HuH-7.5 (cell line): Measurements from ENCODE around the gene WIPF2.

Experiments
- DNase-seq: peaks from one replicate; pipeline ENCODE4 v3.0.0; 2011; ENCODE audit warnings: low spot score

Gene WIPF2

DNA sequence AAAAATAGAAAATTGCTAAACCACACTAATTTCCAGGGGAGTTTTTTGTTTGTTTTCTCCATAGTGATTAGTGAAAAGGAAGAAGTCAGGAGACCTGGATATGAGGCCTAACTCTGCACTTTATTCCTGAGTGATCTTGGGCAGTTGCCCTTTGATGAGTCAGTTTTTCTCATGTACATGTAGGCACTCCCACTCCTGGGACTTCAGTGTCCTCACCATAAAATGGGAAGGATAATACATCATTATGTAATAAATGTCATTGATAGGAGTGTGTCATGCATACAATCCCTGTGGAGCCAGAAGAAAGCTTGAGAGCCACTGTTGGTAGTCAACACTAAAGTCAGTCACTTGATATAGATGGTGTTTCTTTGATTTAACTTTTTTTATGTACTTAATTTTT lies 32.5 kb downstream of the WIPF2 start:
- DNase-seq = no peak

- DNase-seq = no peak
Observed at GRCh38 chr17:40253565-40253964, 34.5 kb downstream of the WIPF2 start.

DNA sequence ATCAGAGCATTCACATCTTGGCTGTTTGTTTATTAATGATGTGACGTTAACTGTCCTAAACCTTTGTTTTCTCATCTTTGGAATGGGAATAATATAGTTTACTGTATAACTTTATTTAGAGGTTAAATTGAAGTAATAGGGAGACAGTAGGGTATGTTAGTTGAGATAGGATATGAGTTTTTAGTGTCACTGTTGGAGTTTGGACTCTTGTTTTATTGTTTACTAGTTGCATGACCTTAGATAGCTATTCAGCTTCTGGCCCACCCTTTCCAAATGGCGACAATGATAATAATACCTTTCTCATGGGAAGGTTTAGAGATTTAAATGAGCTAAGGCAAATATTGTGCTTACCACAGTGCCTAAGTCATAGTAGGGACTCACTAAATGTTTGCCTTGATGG lies 40.4 kb downstream of the WIPF2 start:
- DNase-seq = no peak

DNA sequence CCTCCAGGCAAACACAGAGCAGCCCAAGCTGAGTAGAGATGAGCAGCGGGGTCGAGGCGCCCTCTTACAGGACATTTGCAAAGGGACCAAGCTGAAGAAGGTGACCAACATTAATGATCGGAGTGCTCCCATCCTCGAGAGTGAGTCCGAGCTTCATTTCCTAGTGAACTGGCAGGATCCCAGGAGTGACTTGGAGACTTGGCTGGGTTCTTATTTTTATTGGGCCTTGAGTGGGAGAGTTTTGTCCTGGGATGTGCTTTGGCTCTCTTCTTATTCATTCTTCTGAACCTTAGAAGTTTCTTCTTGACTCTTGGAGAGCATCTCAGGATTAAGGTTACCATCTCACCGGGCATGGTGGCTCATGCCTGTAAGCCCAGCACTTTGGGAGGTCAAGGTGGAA lies 41.4 kb downstream of the WIPF2 start:
- DNase-seq = no peak

DNA sequence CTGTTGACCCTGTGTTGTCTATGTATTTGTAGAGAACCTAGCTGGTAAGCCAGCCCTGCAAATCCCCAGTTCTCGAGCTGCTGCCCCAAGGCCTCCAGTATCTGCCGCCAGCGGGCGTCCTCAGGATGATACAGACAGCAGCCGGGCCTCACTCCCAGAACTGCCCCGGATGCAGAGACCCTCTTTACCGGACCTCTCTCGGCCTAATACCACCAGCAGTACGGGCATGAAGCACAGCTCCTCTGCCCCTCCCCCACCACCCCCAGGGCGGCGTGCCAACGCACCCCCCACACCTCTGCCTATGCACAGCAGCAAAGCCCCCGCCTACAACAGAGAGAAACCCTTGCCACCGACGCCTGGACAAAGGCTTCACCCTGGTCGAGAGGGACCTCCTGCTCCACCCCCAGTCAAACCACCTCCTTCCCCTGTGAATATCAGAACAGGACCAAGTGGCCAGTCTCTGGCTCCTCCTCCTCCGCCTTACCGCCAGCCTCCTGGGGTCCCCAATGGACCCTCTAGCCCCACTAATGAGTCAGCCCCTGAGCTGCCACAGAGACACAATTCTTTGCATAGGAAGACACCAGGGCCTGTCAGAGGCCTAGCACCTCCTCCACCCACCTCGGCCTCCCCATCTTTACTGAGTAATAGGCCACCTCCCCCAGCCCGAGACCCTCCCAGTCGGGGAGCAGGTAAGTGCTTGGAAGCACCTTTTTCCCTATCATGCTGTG lies 45.5 kb downstream of the WIPF2 start:
- DNase-seq = no peak

DNA sequence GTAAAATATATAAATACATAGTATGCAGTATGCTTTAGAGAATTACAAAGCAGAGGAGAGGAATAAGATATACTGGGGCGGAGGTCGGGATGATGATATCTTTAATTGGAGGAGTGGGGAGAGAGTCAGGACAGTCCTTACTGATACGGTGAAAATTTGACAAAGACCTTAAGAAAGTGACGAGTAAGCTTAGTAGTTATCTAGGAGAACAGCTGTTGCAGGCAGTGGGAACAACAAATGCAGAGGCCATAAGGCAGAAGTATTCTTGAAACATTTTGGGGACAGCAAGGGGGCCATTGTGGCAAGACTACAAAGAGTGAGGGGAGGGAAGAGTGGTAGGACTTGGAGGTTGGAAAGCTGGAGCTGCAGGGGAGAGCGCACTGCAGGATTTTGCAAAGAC lies 46.2 kb downstream of the WIPF2 start:
- DNase-seq = no peak

DNA sequence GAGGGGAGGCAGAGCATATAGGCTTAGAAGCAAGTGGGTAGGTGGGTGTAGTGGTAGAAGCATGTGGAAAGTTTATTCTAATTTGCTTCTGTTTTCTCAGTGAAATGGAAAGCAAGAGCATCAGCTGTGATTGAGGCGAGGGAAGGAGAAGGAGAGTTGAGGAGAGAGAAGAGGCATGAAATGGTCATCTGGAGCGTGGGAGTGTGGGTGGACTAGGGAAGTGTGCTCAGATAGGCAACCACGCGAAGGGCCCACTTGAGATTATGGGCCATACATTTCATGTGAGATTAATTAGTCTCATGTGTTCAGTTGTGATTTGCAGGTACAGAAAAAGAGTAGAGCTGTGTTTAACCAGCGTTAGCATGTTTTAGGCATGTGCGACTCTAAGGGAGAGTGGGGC lies 47.8 kb downstream of the WIPF2 start:
- DNase-seq = no peak

DNA sequence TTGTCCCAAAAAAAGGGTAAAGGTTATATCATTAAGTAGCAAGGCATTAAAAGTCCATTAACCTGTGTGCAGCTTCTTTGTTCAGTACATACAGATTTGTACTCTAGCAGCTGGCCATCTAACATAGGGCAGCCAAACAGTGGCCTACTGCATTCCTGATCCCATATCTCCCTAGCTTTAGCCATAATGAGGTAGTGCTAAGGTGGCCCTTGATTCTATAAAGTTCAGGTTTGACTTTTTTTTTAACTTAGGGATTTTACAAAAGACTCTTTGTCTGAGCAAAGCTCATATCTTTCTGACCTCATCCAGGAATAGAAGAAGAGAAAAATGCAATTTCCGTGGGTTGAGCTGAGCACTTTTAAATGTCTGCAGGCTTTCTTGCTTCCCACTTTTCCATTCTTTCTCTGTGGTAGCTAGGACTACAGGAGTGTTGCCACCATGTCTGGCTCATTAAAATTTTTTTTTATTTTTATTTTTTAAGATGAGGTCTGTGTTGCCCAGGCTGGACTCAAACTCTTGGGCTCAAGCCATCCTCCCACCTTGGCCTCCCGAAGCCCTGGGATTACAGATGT lies 49.1 kb downstream of the WIPF2 start:
- no peak for DNase-seq

- DNase-seq = no peak
Observed at GRCh38 chr17:40278414-40278813, 59.3 kb downstream of the WIPF2 start.

DNA sequence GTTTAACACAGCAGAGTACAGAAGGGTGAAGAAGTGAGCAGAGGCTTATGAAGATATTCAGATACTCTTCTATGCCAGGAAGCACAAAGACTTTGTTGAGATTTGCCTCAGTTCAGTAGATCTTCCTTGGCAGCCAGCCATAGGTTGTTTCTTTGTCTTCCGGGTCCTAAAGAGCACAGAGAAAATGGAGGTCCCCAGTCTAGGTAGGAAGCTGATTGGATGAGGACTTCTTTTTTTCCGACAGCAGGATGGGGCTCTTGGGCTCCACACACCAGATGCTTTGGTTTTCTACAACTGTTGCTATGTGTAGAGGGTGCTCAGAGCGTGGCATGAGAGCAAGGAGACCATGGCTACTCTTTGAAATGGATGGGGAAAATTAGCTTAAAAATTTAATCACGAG lies 60.3 kb downstream of the WIPF2 start:
- no peak for DNase-seq

DNA sequence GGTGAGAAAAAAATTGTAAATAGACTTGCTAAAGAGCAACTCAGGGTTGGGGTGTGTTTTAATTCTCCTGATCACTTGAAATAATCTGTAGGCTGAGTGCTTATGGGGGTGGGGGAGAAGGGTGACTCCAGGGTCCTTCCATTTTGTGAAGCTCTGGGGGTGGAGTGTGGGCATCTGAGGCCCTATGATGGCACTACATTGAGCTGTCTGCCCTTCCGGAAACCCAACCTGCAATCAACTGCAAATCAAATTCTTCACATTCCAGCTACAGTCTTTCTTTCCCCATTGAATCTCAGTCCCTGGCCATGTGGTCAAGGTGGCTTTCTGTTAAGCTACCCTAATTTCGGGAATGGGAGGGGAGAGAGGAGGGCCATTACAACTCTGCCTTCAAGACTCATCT lies 62.6 kb downstream of the WIPF2 start:
- DNase-seq = no peak

GRCh38 chr17:40283662-40284061 lies 64.6 kb downstream of the WIPF2 start:
- DNase-seq = no peak

DNA sequence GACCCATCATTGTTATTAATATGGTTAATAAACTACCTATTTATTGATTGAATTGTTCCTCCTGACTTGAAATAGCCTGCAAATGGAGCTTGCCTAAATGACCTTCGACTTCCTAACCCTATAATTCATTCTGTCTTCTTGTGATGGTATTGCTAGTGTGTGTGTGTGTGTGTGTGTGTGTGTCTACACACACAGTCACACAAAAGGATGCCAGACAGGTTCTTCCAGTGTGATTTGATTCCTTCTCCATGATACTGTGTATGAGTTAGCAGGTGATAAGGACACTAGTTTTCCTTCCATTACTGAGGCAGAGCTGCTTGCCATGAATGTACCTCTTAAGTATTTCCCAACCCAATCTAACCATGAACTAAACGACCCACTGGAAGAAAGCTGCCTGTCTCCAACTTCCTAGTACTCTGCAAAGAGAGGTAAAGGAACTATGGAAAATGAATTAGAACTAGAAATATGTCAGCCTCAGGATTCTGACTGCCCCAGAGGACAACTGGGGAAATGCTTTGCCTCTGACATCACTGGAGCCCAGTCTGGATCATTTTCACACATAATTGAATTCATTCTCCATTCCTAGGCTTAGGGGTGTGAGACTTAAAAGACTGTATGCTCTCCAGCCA lies 65.1 kb downstream of the WIPF2 start:
- no peak for DNase-seq

DNA sequence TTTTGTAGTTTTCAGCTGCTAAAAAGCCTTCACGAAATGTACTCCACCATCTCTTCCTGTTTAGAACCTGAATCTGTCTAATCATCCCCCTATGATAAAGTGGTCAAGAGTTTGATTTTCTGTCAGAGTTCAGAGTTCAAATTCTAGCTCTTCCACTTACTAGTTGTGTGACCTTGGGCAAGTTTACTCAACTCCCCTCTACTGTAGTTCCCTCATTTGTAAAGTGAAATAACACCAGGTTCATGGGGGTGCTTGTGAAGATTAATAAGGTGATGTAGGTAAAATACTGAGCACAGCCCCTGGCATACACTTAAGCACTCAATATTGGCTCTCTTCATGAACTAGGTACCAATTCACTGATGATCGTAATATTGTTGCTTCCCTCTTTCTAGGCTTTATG lies 67.4 kb downstream of the WIPF2 start:
- DNase-seq = no peak

GRCh38 chr17:40287159-40287493 lies 68.0 kb downstream of the WIPF2 start:
- no peak for DNase-seq

GRCh38 chr17:40287494-40288369 lies 68.6 kb downstream of the WIPF2 start, which contains the start of gene CDC6:
CDC6 (plus strand) TSS chr17:40287879; CDS start chr17:40289421, 1,542 bp downstream.
- peak; percentile 74 for DNase-seq

GRCh38 chr17:40290629-40291280 lies 71.7 kb downstream of the WIPF2 start:
- no peak for DNase-seq

DNA sequence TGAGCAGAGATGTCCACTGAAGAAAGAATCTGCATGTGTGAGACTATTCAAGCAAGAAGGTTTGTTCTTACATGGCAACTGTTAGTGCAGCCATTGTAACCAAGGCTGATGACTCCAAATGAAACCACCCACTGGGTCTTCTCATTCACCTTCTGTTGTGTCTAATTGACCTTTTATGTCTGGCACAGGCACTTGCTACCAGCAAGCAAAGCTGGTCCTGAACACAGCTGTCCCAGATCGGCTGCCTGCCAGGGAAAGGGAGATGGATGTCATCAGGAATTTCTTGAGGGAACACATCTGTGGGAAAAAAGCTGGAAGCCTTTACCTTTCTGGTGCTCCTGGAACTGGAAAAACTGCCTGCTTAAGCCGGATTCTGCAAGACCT lies 72.2 kb downstream of the WIPF2 start:
- DNase-seq = no peak

DNA sequence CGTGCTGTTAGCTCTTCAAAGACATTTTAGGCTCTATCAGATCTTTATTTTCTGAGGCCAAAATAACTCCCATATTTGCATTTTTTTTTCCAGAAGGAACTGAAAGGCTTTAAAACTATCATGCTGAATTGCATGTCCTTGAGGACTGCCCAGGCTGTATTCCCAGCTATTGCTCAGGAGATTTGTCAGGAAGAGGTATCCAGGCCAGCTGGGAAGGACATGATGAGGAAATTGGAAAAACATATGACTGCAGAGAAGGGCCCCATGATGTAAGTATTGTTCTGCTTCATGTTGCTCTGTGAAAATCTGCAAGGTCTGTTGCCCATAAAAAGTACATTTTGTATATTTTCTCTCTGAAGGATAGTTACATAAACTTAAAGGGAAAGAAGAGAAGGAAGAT lies 74.3 kb downstream of the WIPF2 start:
- no peak for DNase-seq

- no peak for DNase-seq
Observed at GRCh38 chr17:40295488-40296436, 76.7 kb downstream of the WIPF2 start.

GRCh38 chr17:40297511-40297910 lies 78.4 kb downstream of the WIPF2 start:
- DNase-seq = no peak
